CD8-positive, alpha-beta memory T cell (primary cell): Measurements from ENCODE around the gene UBE2L5. TPM values are rescaled to one million over a fixed set of nuclear protein-coding genes. Genes with fewer than 3 reads are reported as not detected.
A peak's percentile ranks its signal among the peaks of the same experiment; 100 is the strongest.
"Not testable (repeated sequence)": the region's sequence is repeated elsewhere in the genome, so short reads cannot be mapped to it uniquely, and the experiment has no call there.

ENCODE experiments used
- CTCF ChIA-PET: fragments of 350-600 bp; sonication (Branson Sonifier 250); formaldehyde crosslinking; loops from one replicate; lab custom pipeline; 2021; ENCODE audit warnings: antibody characterized with exemption; lab: Charles Lee
- POLR2A ChIA-PET: fragments of 350-600 bp; sonication (Branson Sonifier 250); formaldehyde crosslinking; loops from one replicate; lab custom pipeline; 2021; ENCODE audit warnings: antibody characterized with exemption; lab: Charles Lee
- DNase-seq, 5 donors: peaks; one replicate each; pipeline versions ENCODE4 v3.0.0 to v3.0.0-alpha.2; 2020 to 2022; ENCODE audit warnings: mixed read lengths in 1 of 5
- H3K27ac ChIP-seq: one replicate; pipeline ENCODE4 v1.7.0; 2013; ENCODE audit warnings: low read depth, mild to moderate bottlenecking, low read length, moderate library complexity
- H3K27me3 ChIP-seq: 2 replicates; pipeline ENCODE4 v1.7.0; 2013; ENCODE audit warnings: low read length, mild to moderate bottlenecking; ENCODE audit not compliant: insufficient read depth, poor library complexity, severe bottlenecking
- H3K36me3 ChIP-seq: 2 replicates; pipeline ENCODE4 v1.7.0; 2013; ENCODE audit warnings: mild to moderate bottlenecking, low read length, moderate library complexity; ENCODE audit not compliant: insufficient read depth
- H3K4me1 ChIP-seq: 2 replicates; pipeline ENCODE4 v1.7.0; 2013; ENCODE audit warnings: mild to moderate bottlenecking, low read length, moderate library complexity; ENCODE audit not compliant: insufficient read depth
- H3K4me3 ChIP-seq: 2 replicates; pipeline ENCODE4 v1.7.0; 2013; ENCODE audit warnings: mild to moderate bottlenecking, low read length
- H3K9me3 ChIP-seq: 2 replicates; pipeline ENCODE4 v1.7.0; 2013; ENCODE audit warnings: mild to moderate bottlenecking, low read length
- H3K27ac Mint-ChIP-seq, 8 donors: one replicate each; pipeline ENCODE4 v1.8.0; 2020 to 2021; ENCODE audit warnings: mixed read lengths in 8 of 8, mild to moderate bottlenecking in 6 of 8, inconsistent platforms in 3 of 8, moderate library complexity in 3 of 8
- H3K27me3 Mint-ChIP-seq, 2 donors: one replicate each; pipeline ENCODE4 v1.8.0; 2020 to 2021; ENCODE audit warnings: mixed read lengths in 2 of 2, mild to moderate bottlenecking in 1 of 2, moderate library complexity in 1 of 2
- H3K36me3 Mint-ChIP-seq, 3 donors: one replicate each; pipeline ENCODE4 v1.8.0; 2020 to 2021; ENCODE audit warnings: mixed read lengths in 3 of 3, inconsistent platforms in 1 of 3, mild to moderate bottlenecking in 1 of 3
- H3K4me1 Mint-ChIP-seq, 3 donors: one replicate each; pipeline ENCODE4 v1.8.0; 2020 to 2021; ENCODE audit warnings: mixed read lengths in 3 of 3, inconsistent platforms in 1 of 3, mild to moderate bottlenecking in 1 of 3
- H3K4me3 Mint-ChIP-seq, 7 donors: one replicate each; pipeline ENCODE4 v1.8.0; 2020 to 2021; ENCODE audit warnings: mixed read lengths in 7 of 7, mild to moderate bottlenecking in 6 of 7, moderate library complexity in 4 of 7, inconsistent platforms in 2 of 7
- H3K9me3 Mint-ChIP-seq, 5 donors: one replicate each; pipeline ENCODE4 v1.8.0; 2020 to 2022; ENCODE audit warnings: mixed read lengths in 5 of 5, mild to moderate bottlenecking in 3 of 5, moderate library complexity in 2 of 5, inconsistent platforms in 1 of 5
- polyA plus RNA-seq: library from polyadenylated mRNA; unstranded; fragments of 300-500 nt; fragmentation: Illumina TruSeq; gene quantifications from one replicate; pipeline ENCODE4 v1.2.3, GENCODE V29; 2021
- total RNA-seq, 2 experiments: library from RNA; stranded (reverse); gene quantifications; one replicate each; pipeline ENCODE4 v1.2.3, GENCODE V29; 2021

The UBE2L5 gene
- total and polyA plus RNA-seq, 3 experiments from 2014 or later: not detected

DNA sequence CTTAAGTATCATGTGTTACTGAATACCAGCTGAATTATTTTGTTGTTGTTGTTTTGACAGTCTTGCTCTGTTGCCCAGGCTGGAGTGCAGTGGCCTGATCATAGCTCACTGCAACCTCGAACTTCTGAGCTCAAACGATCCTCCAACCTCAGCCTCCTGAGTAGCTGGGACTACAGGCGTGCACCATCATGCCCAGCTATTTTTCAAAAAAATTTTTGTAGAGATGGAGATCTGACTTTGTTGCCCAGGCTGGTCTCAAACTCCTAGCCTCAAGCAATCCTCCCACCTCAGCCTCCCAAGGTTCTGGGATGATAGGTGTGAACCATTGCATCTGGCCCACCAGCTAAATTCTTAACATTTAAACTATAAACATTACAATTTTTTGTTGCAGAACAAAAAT lies 21.2 kb downstream of the UBE2L5 start:
- H3K9me3 Mint-ChIP-seq, DNase-seq, H3K4me1 ChIP-seq, H3K9me3 ChIP-seq, H3K27ac Mint-ChIP-seq, POLR2A ChIA-PET, H3K27me3 Mint-ChIP-seq, H3K36me3 ChIP-seq, H3K27ac ChIP-seq, H3K4me1 Mint-ChIP-seq, CTCF ChIA-PET, H3K36me3 Mint-ChIP-seq, H3K4me3 Mint-ChIP-seq, H3K27me3 ChIP-seq, H3K4me3 ChIP-seq: not testable (repeated sequence)

DNA sequence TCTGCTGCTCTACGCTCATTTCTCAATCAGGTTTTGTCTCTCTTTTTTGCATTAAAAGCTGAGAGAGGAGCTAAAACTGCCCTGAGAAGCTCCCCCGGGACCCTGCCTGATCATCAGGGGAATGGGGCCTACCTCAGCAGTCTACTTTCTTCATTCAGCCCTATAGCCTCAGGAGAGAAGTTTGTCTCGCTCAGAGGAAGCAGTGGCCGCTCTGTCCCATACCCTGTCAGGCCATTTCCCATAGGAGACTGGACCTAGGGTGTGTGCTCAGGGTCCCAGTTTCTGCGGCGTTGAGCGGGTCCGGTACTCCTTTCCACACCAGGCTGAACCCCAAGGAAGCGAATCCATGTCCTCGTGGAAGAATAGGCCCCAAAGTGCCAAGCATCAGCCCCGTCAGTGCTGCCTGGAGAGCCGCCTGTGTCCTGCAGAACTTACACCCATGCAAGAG lies 21.7 kb downstream of the UBE2L5 start:
- Histone ChIP-seq H3K4me1 (no peaks in the 10 kb centered on the region), H3K27ac (no peak overlapping the region), H3K36me3 (no peaks in the 10 kb centered on the region), H3K4me3 (no peak overlapping the region), H3K9me3 (no peaks in the 10 kb centered on the region), H3K27me3 (no peaks in the 10 kb centered on the region)
- peaks cover 4 to 6% of the 10 kb centered on the region in 2 donors for H3K27me3 Mint-ChIP-seq
- CTCF ChIA-PET: no interaction called here
- no peaks in the 10 kb centered on the region for H3K9me3 Mint-ChIP-seq
- H3K36me3 Mint-ChIP-seq: peaks cover 0 to 3% (median 2%) of the 10 kb centered on the region in 3 donors
- no peak for DNase-seq
- POLR2A ChIA-PET: no interaction called here
- no peak overlapping the region for H3K4me3 Mint-ChIP-seq
- no peak overlapping the region for H3K27ac Mint-ChIP-seq
- H3K4me1 Mint-ChIP-seq: peaks cover 3 to 5% (median 5%) of the 10 kb centered on the region in 3 donors

DNA sequence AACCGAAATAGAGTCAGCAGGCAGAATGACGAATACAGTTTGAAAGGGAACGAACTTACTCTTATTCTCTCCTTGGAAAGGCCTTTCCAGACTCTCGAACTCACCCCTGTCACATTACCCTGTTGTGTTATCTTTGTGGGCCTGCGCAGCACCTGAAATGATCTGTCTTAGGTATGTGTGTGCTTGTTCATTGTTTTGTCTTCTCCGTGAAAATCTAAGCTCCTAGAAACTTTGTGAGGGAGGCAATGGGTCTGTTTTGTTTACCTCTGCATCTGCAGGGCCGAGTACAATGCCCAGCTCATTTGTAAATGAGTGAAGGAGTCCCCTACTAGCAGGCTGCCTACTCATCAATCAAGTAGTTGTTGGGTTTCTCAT lies 23.8 kb downstream of the UBE2L5 start:
- Mint-ChIP-seq H3K9me3 (no peaks in the 10 kb centered on the region), H3K27me3 (peaks cover 4 to 6% of the 10 kb centered on the region in 2 donors), H3K4me3 (no peak overlapping the region), H3K4me1 (peaks cover under 1 to 4% (median 2%) of the 10 kb centered on the region in 3 donors), H3K27ac (no peak overlapping the region), H3K36me3 (peaks cover 0 to 3% (median 2%) of the 10 kb centered on the region in 3 donors)
- DNase-seq: no peak
- ChIA-PET POLR2A (no interaction called here), CTCF (no interaction called here)
- H3K36me3 ChIP-seq: no peaks in the 10 kb centered on the region
- H3K4me3 ChIP-seq: no peak overlapping the region
- H3K4me1 ChIP-seq: no peaks in the 10 kb centered on the region
- no peaks in the 10 kb centered on the region for H3K27me3 ChIP-seq
- no peak overlapping the region for H3K27ac ChIP-seq
- no peaks in the 10 kb centered on the region for H3K9me3 ChIP-seq

DNA sequence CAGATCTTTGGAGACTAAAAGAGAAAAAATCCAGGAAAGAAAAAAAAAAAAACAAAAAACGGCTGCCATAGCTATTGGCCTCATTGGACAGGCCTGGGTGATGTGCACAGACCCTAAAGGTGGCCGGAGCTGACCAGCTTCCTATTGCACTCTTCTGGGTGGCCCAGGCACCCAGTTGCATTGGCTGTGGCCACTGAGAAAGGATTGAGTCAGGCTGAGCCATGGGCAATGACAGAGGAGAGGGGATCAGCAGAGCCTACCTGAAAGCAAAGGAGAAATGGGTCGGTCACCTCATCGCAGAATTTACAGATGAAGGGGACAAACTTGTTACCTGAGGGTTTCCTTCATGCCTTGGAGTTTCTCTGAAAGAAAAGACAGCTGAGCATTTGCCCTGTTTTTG lies 26.1 kb downstream of the UBE2L5 start:
- Mint-ChIP-seq H3K36me3 (no peaks in the 10 kb centered on the region), H3K4me3 (no peak overlapping the region), H3K4me1 (no peaks in the 10 kb centered on the region), H3K27me3 (peaks cover 4 to 6% of the 10 kb centered on the region in 2 donors), H3K9me3 (no peaks in the 10 kb centered on the region), H3K27ac (no peak overlapping the region)
- Histone ChIP-seq H3K9me3 (no peaks in the 10 kb centered on the region), H3K4me1 (no peaks in the 10 kb centered on the region), H3K27me3 (no peaks in the 10 kb centered on the region), H3K27ac (no peak overlapping the region), H3K4me3 (no peak overlapping the region), H3K36me3 (no peaks in the 10 kb centered on the region)
- CTCF ChIA-PET: interaction anchor here (1.2 to 1.7 kb wide), 2 partner anchors 14 to 41 kb away, joined by 3 to 5 read pairs; no protein-coding TSS in a partner anchor
- DNase-seq: no peak
- POLR2A ChIA-PET: interaction anchor here (0.7 kb wide), 1 partner anchor 22 kb away, joined by 3 read pairs; no protein-coding TSS in a partner anchor

DNA sequence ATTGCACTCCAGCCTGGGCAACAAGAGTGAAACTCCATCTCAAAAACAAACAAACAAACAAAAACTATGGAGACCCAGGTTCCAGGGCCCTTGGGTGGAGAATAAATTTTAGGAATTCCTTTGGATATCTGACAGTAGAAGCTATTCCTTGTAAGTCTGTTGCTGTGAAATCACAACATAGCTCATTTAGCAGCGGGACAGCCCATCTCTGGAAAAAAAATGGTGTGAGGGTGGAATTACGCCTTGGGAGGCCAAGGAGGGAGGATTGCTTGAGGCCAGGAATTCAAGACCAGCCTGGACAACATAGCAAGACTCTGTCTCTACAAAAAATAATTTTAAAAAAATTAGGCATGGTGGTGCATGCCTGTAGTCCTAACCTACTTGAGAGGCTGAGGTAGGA lies 27.8 kb downstream of the UBE2L5 start:
- Histone ChIP-seq H3K9me3 (no peaks in the 10 kb centered on the region), H3K27ac (no peak overlapping the region), H3K36me3 (no peaks in the 10 kb centered on the region), H3K4me3 (no peak overlapping the region), H3K27me3 (no peaks in the 10 kb centered on the region), H3K4me1 (no peaks in the 10 kb centered on the region)
- no peak overlapping the region for H3K27ac Mint-ChIP-seq
- no peaks in the 10 kb centered on the region for H3K4me1 Mint-ChIP-seq
- H3K27me3 Mint-ChIP-seq: peaks cover 3 to 4% of the 10 kb centered on the region in 2 donors
- ChIA-PET CTCF (interaction anchor here (1.7 kb wide), 1 partner anchor 13 kb away, joined by 5 read pairs; no protein-coding TSS in a partner anchor), POLR2A (no interaction called here)
- H3K9me3 Mint-ChIP-seq: no peaks in the 10 kb centered on the region
- DNase-seq: no peak
- H3K36me3 Mint-ChIP-seq: no peaks in the 10 kb centered on the region
- H3K4me3 Mint-ChIP-seq: no peak overlapping the region

DNA sequence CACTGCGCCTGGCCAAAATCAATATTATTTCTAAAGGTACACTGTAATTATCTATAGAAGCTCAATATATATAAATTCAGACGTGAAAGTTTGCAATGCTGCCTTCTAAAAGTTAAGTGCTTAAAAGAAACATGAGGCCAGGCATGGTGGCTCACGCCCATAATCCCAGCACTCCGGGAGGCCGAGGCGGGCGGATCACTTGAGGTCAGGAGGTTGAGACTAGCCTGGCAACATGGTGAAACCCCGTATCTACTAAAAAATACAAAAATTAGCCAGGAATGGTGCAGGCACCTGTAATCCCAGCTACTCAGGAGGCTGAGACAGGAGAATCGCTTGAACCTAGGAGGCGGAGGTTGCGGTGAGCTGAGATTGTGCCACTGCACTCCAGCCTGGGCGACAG lies 29.2 kb downstream of the UBE2L5 start:
- H3K4me3 ChIP-seq, H3K36me3 Mint-ChIP-seq, H3K9me3 ChIP-seq, H3K9me3 Mint-ChIP-seq, H3K27ac Mint-ChIP-seq, H3K4me3 Mint-ChIP-seq, H3K27me3 Mint-ChIP-seq, H3K4me1 Mint-ChIP-seq, H3K27ac ChIP-seq, H3K27me3 ChIP-seq, H3K4me1 ChIP-seq, DNase-seq, H3K36me3 ChIP-seq, POLR2A ChIA-PET: not testable (repeated sequence)
- CTCF ChIA-PET: interaction anchor here (1.1 kb wide), 1 partner anchor 319 kb away, joined by 6 read pairs; no protein-coding TSS in a partner anchor

DNA sequence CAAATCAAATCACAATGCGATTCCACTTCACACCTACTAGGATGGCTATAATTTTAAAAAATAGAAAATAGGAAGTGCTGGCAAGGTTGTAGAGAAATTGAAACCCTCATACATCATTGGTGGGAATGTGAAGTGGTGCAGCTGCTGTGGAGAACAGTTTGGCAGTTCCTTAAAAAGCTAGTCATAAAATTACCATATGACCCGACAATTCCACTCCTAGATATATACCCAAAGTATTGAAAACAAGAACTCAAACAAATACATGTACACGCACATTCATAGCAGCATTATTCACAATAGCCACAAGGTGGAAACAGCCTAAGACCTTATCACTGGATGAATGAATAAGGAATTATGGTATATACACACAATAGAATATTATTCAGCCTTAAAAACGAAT lies 31.4 kb downstream of the UBE2L5 start:
- H3K4me3 Mint-ChIP-seq: no peak overlapping the region
- H3K9me3 Mint-ChIP-seq: no peaks in the 10 kb centered on the region
- H3K36me3 ChIP-seq: no peaks in the 10 kb centered on the region
- H3K4me1 Mint-ChIP-seq: peaks cover 16 to 27% (median 23%) of the 10 kb centered on the region in 3 donors
- H3K36me3 Mint-ChIP-seq: peaks cover 0 to 12% (median 0%) of the 10 kb centered on the region in 3 donors
- ChIA-PET CTCF (interaction anchor here (0.6 to 1.6 kb wide), 2 partner anchors 24 to 137 kb away, joined by 3 read pairs; no protein-coding TSS in a partner anchor), POLR2A (no interaction called here)
- no peaks in the 10 kb centered on the region for H3K9me3 ChIP-seq
- H3K27ac Mint-ChIP-seq: peak overlapping the region in 2 of 8 donors; percentile 30 to 32
- no peaks in the 10 kb centered on the region for H3K27me3 ChIP-seq
- H3K4me1 ChIP-seq: peaks cover 2% of the 10 kb centered on the region
- H3K27ac ChIP-seq: no peak overlapping the region
- no peaks in the 10 kb centered on the region for H3K27me3 Mint-ChIP-seq
- no peak for DNase-seq
- no peak overlapping the region for H3K4me3 ChIP-seq

DNA sequence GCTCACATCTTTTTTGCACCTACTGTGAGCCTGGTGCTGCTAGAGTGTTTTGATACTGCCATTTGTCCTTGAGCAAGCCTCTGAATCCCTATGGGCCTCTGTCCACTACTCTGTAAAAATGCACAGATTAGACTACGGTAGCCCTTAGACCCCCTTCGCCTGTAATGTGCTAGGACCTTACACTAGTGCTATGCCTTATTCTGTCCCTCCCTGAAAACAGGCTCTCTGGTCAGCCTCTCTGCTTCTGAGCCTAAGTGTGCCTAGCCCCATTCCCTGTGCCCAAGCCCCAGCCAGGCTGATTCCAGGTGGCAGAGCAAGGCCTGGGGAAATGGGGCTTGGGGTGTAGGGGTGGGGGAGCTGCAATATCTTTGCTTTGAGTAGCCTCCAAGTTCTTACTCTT lies 32.7 kb downstream of the UBE2L5 start:
- H3K27ac ChIP-seq: no peak overlapping the region
- Mint-ChIP-seq H3K27ac (peak overlapping the region in 5 of 8 donors; percentile 43 to 53 (median 44)), H3K4me3 (no peak overlapping the region), H3K4me1 (peaks cover 25 to 36% (median 33%) of the 10 kb centered on the region in 3 donors), H3K36me3 (peaks cover 0 to 24% (median 0%) of the 10 kb centered on the region in 3 donors), H3K27me3 (no peaks in the 10 kb centered on the region), H3K9me3 (no peaks in the 10 kb centered on the region)
- no peaks in the 10 kb centered on the region for H3K36me3 ChIP-seq
- CTCF ChIA-PET: interaction anchor here (0.9 to 1.1 kb wide), 3 partner anchors 102 to 322 kb away, joined by 3 to 4 read pairs (median 3); no protein-coding TSS in a partner anchor
- no peak overlapping the region for H3K4me3 ChIP-seq
- no peaks in the 10 kb centered on the region for H3K9me3 ChIP-seq
- no peaks in the 10 kb centered on the region for H3K27me3 ChIP-seq
- POLR2A ChIA-PET: no interaction called here
- H3K4me1 ChIP-seq: peaks cover 12% of the 10 kb centered on the region
- DNase-seq: no peak
